CD4-positive, alpha-beta T cell (primary cell): ENCODE measurements around the gene ASCC3. TPM values are rescaled to one million over a fixed set of nuclear protein-coding genes. Genes with fewer than 3 reads are reported as not detected.
A peak's percentile ranks its signal among the peaks of the same experiment; 100 is the strongest.

Experiments used
- ATAC-seq: fragments of 200-7000 bp; cut with Tn5 transposase; one replicate; pipeline ENCODE4 v1.10.0; 2022; ENCODE audit warnings: mild to moderate bottlenecking; ENCODE audit not compliant: poor library complexity
- CTCF ChIA-PET: fragments of 350-600 bp; sonication (Branson Sonifier 250); formaldehyde crosslinking; loops from one replicate; lab custom pipeline; 2021; ENCODE audit warnings: antibody characterized with exemption, inconsistent platforms; lab: Charles Lee
- POLR2A ChIA-PET: fragments of 350-600 bp; sonication (Branson Sonifier 250); formaldehyde crosslinking; loops from one replicate; lab custom pipeline; 2021; ENCODE audit warnings: antibody characterized with exemption, inconsistent platforms; lab: Charles Lee
- DNase-seq, 14 experiments: peaks; one replicate each; pipeline ENCODE4 v3.0.0-alpha.2; 2013 to 2020; ENCODE audit warnings: mixed read lengths in 2 of 14
- H3K27ac ChIP-seq, 2 donors: one replicate each; pipeline versions ENCODE4 v1.5.1 to v1.7.0; 2013; ENCODE audit warnings: low read length in 2 of 2, low read depth in 1 of 2, mild to moderate bottlenecking in 1 of 2
- H3K27me3 ChIP-seq, 2 experiments: 1 replicate in 1 of 2; 2 replicates in 1 of 2; pipeline versions ENCODE4 v1.6.1 to v1.7.0; 2013; ENCODE audit warnings: low read length in 2 of 2, control low read depth in 1 of 2, mild to moderate bottlenecking in 1 of 2, moderate library complexity in 1 of 2; ENCODE audit not compliant: insufficient read depth in 2 of 2, control insufficient read depth in 1 of 2
- H3K36me3 ChIP-seq: one replicate; pipeline ENCODE4 v1.6.1; 2013; ENCODE audit warnings: low read length, control low read depth; ENCODE audit not compliant: insufficient read depth
- H3K4me1 ChIP-seq: one replicate; pipeline ENCODE4 v1.6.1; 2013; ENCODE audit warnings: low read length, control low read depth; ENCODE audit not compliant: insufficient read depth
- H3K4me3 ChIP-seq: one replicate; pipeline ENCODE4 v1.5.1; 2013; ENCODE audit warnings: mild to moderate bottlenecking, low read length, moderate library complexity
- H3K9me3 ChIP-seq, 2 experiments: 1 replicate in 1 of 2; 2 replicates in 1 of 2; pipeline versions ENCODE4 v1.6.1 to v1.7.0; 2013; ENCODE audit warnings: low read length in 2 of 2, mild to moderate bottlenecking in 2 of 2, control low read depth in 1 of 2, moderate library complexity in 1 of 2; ENCODE audit not compliant: control insufficient read depth in 1 of 2, insufficient read depth in 1 of 2
- H3K27ac Mint-ChIP-seq: one replicate; pipeline ENCODE4 v1.8.0; 2020; ENCODE audit warnings: mixed read lengths
- H3K27me3 Mint-ChIP-seq: one replicate; pipeline ENCODE4 v1.8.0; 2021; ENCODE audit warnings: mixed read lengths
- H3K36me3 Mint-ChIP-seq: one replicate; pipeline ENCODE4 v1.8.0; 2021; ENCODE audit warnings: low read depth, mixed read lengths
- H3K4me1 Mint-ChIP-seq: one replicate; pipeline ENCODE4 v1.8.0; 2021; ENCODE audit warnings: low read depth, mixed read lengths
- H3K4me3 Mint-ChIP-seq: one replicate; pipeline ENCODE4 v1.8.0; 2020; ENCODE audit warnings: mild to moderate bottlenecking, mixed read lengths
- H3K9me3 Mint-ChIP-seq: one replicate; pipeline ENCODE4 v1.8.0; 2020; ENCODE audit warnings: mixed read lengths
- intact Hi-C, 2 experiments: fragments of 100-400 bp; cut with DNase I in 1 of 2; cut with micrococcal nuclease in 1 of 2; formaldehyde crosslinking; loops; one replicate each; pipeline versions ENCODE4 v1.15.1 to v1.9.0; 2023 to 2025; cut with DNase I, micrococcal nuclease
- polyA plus RNA-seq, 2 donors: library from polyadenylated mRNA; unstranded; fragments of 120-200 nt; gene quantifications; one replicate each; pipeline ENCODE4 v1.2.1, GENCODE V29; 2013
- total RNA-seq, 174 experiments: library from RNA in 2 of 174; stranded (reverse) in 2 of 174; gene quantifications; one replicate each; pipeline ENCODE4 v1.2.3 and lab custom pipeline; 2021 to 2026
- TF ChIP-seq, protein P1 (sequence below): fragments of 200-600 bp; IDR thresholded peaks from one replicate; pipeline ENCODE4 v1.8.0; 2022; ENCODE audit warnings: antibody characterized with exemption, mild to moderate bottlenecking

The ASCC3 gene, protein sequence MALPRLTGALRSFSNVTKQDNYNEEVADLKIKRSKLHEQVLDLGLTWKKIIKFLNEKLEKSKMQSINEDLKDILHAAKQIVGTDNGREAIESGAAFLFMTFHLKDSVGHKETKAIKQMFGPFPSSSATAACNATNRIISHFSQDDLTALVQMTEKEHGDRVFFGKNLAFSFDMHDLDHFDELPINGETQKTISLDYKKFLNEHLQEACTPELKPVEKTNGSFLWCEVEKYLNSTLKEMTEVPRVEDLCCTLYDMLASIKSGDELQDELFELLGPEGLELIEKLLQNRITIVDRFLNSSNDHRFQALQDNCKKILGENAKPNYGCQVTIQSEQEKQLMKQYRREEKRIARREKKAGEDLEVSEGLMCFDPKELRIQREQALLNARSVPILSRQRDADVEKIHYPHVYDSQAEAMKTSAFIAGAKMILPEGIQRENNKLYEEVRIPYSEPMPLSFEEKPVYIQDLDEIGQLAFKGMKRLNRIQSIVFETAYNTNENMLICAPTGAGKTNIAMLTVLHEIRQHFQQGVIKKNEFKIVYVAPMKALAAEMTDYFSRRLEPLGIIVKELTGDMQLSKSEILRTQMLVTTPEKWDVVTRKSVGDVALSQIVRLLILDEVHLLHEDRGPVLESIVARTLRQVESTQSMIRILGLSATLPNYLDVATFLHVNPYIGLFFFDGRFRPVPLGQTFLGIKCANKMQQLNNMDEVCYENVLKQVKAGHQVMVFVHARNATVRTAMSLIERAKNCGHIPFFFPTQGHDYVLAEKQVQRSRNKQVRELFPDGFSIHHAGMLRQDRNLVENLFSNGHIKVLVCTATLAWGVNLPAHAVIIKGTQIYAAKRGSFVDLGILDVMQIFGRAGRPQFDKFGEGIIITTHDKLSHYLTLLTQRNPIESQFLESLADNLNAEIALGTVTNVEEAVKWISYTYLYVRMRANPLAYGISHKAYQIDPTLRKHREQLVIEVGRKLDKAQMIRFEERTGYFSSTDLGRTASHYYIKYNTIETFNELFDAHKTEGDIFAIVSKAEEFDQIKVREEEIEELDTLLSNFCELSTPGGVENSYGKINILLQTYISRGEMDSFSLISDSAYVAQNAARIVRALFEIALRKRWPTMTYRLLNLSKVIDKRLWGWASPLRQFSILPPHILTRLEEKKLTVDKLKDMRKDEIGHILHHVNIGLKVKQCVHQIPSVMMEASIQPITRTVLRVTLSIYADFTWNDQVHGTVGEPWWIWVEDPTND (N-terminal part only)
- total RNA-seq: 10 to 100 TPM; 28.9 to 30.4 TPM
- polyA plus RNA-seq (2013, experiment 1 of 2): 23.0 TPM
- 27.2 TPM for polyA plus RNA-seq (2013, experiment 2 of 2)
- 76.2 to 278 (median 149) reads per million in 172 experiments for total RNA-seq (lab: John Stamatoyannopoulos, UW)

DNA sequence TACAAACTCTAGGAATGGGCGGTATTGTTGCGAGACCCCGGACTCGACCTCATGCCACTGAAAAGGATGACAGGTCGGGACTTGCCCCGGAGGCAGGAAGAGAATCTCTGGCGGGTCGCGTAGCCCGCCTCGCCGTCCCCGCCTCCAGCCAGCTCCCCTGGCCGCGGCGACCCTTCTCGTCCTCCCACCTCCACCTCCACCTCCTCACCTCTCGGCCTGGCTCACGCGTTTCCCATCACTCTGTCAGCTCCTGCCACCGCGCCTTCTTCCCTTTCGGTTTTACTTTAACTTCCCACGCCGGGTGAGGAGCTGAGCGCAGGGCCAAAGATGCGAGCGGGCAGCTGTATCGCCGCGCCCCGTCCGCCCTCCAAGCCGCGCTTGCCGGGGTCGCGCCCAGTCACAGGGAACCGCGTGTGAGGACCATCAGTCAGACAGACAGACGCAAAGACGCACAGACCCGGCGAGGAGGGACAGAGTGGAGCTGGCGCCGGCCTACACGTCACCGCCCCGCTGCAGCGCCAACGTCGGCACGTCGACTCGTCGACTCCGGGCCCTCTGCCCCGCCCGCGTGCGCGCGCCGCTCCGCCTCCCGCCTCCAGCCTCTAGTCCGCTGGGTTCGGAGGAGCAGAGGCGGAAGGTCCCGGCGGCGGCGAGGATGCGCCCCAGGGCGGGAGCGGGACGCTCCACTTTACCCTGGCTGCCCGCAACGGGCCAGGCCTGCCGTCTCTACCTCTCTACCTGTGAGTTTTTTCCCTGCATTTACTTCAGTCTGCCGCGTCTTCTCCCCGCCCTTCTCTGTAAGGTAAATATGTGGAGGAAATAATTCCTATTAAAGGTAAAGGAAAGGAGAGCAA is at the start of gene ASCC3:
ASCC3 (minus strand) TSS at position 477 of the 854 bp plus-strand sequence. CDS start 13,332 bp downstream, outside the sequence.
- Histone ChIP-seq H3K27me3 (peaks cover 0 to 2% of the 10 kb centered on the region in 2 experiments), H3K27ac (peak within 1 kb of the TSS; percentile 91 to 94), H3K36me3 (no peaks in the 10 kb centered on the region), H3K4me1 (peaks cover 17% of the 10 kb centered on the region), H3K9me3 (no peaks in the 10 kb centered on the region), H3K4me3 (peak within 1 kb of the TSS; percentile 96)
- Mint-ChIP-seq H3K4me1 (peaks cover 59% of the 10 kb centered on the region), H3K27ac (peak within 1 kb of the TSS; percentile 98), H3K9me3 (no peaks in the 10 kb centered on the region), H3K36me3 (peaks cover 18% of the 10 kb centered on the region), H3K4me3 (peak within 1 kb of the TSS; percentile 100), H3K27me3 (no peaks in the 10 kb centered on the region)
- peak; percentile 97 for ATAC-seq
- ChIA-PET CTCF (no interaction called here), POLR2A (interaction anchor here (0.6 to 1.3 kb wide), 4 partner anchors 8 to 131 kb away, joined by 3 to 5 read pairs (median 4); no protein-coding TSS in a partner anchor)
- peak; percentile 76 to 94 (median 86) for DNase-seq
- intact Hi-C loops: no loop called here
- TF ChIP-seq, protein P1, sequence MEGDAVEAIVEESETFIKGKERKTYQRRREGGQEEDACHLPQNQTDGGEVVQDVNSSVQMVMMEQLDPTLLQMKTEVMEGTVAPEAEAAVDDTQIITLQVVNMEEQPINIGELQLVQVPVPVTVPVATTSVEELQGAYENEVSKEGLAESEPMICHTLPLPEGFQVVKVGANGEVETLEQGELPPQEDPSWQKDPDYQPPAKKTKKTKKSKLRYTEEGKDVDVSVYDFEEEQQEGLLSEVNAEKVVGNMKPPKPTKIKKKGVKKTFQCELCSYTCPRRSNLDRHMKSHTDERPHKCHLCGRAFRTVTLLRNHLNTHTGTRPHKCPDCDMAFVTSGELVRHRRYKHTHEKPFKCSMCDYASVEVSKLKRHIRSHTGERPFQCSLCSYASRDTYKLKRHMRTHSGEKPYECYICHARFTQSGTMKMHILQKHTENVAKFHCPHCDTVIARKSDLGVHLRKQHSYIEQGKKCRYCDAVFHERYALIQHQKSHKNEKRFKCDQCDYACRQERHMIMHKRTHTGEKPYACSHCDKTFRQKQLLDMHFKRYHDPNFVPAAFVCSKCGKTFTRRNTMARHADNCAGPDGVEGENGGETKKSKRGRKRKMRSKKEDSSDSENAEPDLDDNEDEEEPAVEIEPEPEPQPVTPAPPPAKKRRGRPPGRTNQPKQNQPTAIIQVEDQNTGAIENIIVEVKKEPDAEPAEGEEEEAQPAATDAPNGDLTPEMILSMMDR: no peak

DNA sequence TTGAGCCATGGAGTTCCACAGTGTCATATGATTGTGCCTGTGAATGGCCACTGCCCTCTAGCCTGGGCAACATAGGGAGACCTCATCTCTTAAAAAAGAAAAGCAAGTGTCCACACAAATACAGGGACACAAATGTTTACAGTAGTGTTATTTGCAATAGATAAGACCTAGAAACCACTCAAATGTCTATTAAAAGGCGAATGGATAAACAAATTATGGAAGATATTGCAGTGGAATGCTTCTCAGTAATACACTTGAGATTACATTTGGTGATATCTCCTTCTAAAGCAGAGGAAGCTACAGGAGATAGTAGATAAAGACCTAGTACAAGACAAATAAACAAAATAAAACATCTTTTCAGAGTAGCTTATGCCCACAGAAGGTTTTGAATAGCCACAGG is 44.6 kb upstream of the ASCC3 start:
- H3K4me1 Mint-ChIP-seq: no peaks in the 10 kb centered on the region
- intact Hi-C loops: no loop called here

More for the DNA sequence above, 44.6 kb upstream of the ASCC3 start:
- no peaks in the 10 kb centered on the region for H3K4me1 ChIP-seq
- Mint-ChIP-seq H3K27me3 (peaks cover 29% of the 10 kb centered on the region), H3K9me3 (no peaks in the 10 kb centered on the region), H3K27ac (no peak overlapping the region), H3K36me3 (no peaks in the 10 kb centered on the region), H3K4me3 (no peak overlapping the region)
- H3K9me3 ChIP-seq: no peaks in the 10 kb centered on the region
- H3K36me3 ChIP-seq: no peaks in the 10 kb centered on the region
- DNase-seq (no peak), ATAC-seq (no peak)
- POLR2A ChIA-PET: no interaction called here
- H3K27me3 ChIP-seq: no peaks in the 10 kb centered on the region
- H3K4me3 ChIP-seq: no peak overlapping the region
- TF ChIP-seq, protein P1: no peak
- CTCF ChIA-PET: no interaction called here
- no peak overlapping the region for H3K27ac ChIP-seq
